Endothelial cell (in vitro differentiated cells): ENCODE measurements around the gene FOXR1. TPM values are rescaled to one million over a fixed set of nuclear protein-coding genes. Genes with fewer than 3 reads are reported as not detected.

Experiments
- DNase-seq: peaks from one replicate; pipeline ENCODE4 v3.0.0; 2021; ENCODE audit warnings: low spot score
- H3K27ac Mint-ChIP-seq: one replicate; pipeline ENCODE4 v1.8.0; 2021; ENCODE audit warnings: mixed read lengths, inconsistent platforms; ENCODE audit not compliant: unreplicated experiment
- H3K27me3 Mint-ChIP-seq: one replicate; pipeline ENCODE4 v1.8.0; 2021; ENCODE audit warnings: mild to moderate bottlenecking, moderate library complexity, mixed read lengths, inconsistent platforms; ENCODE audit not compliant: unreplicated experiment
- H3K36me3 Mint-ChIP-seq: one replicate; pipeline ENCODE4 v1.8.0; 2021; ENCODE audit warnings: mild to moderate bottlenecking, low read depth, mixed read lengths, inconsistent platforms; ENCODE audit not compliant: unreplicated experiment
- H3K4me1 Mint-ChIP-seq: one replicate; pipeline ENCODE4 v1.8.0; 2021; ENCODE audit warnings: mild to moderate bottlenecking, mixed read lengths, inconsistent platforms; ENCODE audit not compliant: unreplicated experiment
- H3K4me3 Mint-ChIP-seq: one replicate; pipeline ENCODE4 v1.8.0; 2021; ENCODE audit warnings: mild to moderate bottlenecking, mixed read lengths, inconsistent platforms; ENCODE audit not compliant: unreplicated experiment
- H3K9me3 Mint-ChIP-seq: one replicate; pipeline ENCODE4 v1.8.0; 2021; ENCODE audit warnings: mixed read lengths, inconsistent platforms; ENCODE audit not compliant: unreplicated experiment
- total RNA-seq: library from RNA; stranded (reverse); fragmentation: NEBNext Ultra II Directional; extraction: Animal tissue kit (Norgen Biotek cat#: 25700); gene quantifications from one replicate; pipeline ENCODE4 v1.2.1, GENCODE V29; 2021; ENCODE audit not compliant: unreplicated experiment
- TF ChIP-seq, protein P1 (sequence below): fragments of 200-600 bp; sonication (generic); IDR thresholded peaks from one replicate; pipeline ENCODE4 v1.5.0; 2021; ENCODE audit warnings: antibody characterized with exemption; ENCODE audit not compliant: unreplicated experiment

The FOXR1 gene
- total RNA-seq, 1 donor from 2014 or later: not detected

DNA sequence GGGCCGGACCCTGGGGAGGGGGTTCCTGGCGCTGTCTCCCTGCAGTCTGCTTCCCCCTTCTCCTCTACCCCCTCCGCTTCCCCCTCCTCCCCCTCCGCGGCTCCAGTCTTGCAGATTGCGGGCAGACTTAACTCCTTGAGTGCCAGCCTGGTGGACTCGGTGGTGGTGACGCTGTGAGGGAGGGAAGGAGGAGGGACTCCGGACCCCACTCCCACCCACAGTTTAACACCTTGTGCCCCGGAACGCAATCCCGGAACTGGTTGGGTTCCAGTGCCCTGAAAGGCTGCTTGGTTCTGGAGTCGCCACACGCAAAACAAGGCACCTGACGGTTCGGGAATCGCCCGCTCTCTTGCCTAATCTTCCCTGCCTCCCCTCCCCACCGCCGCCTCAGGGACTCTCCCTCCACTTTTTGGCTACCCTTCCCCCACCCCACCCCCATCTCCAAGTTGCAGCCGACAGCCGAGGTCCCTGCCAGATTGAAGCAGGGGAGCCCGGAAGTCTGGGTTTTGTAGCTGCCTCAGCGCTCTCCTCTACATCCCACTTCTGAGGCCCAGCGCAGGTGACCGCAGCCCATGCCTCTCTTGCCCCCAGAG, 42.0 kb upstream of the FOXR1 start:
- peaks cover 10% of the 10 kb centered on the region for H3K27me3 Mint-ChIP-seq
- H3K4me3 Mint-ChIP-seq: peak overlapping the region; percentile 81
- no peaks in the 10 kb centered on the region for H3K9me3 Mint-ChIP-seq
- peaks cover 3% of the 10 kb centered on the region for H3K36me3 Mint-ChIP-seq
- peaks cover 27% of the 10 kb centered on the region for H3K4me1 Mint-ChIP-seq
- H3K27ac Mint-ChIP-seq: no peak overlapping the region
- TF ChIP-seq, protein P1, sequence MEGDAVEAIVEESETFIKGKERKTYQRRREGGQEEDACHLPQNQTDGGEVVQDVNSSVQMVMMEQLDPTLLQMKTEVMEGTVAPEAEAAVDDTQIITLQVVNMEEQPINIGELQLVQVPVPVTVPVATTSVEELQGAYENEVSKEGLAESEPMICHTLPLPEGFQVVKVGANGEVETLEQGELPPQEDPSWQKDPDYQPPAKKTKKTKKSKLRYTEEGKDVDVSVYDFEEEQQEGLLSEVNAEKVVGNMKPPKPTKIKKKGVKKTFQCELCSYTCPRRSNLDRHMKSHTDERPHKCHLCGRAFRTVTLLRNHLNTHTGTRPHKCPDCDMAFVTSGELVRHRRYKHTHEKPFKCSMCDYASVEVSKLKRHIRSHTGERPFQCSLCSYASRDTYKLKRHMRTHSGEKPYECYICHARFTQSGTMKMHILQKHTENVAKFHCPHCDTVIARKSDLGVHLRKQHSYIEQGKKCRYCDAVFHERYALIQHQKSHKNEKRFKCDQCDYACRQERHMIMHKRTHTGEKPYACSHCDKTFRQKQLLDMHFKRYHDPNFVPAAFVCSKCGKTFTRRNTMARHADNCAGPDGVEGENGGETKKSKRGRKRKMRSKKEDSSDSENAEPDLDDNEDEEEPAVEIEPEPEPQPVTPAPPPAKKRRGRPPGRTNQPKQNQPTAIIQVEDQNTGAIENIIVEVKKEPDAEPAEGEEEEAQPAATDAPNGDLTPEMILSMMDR: no peak
- DNase-seq: peak; percentile 71

DNA sequence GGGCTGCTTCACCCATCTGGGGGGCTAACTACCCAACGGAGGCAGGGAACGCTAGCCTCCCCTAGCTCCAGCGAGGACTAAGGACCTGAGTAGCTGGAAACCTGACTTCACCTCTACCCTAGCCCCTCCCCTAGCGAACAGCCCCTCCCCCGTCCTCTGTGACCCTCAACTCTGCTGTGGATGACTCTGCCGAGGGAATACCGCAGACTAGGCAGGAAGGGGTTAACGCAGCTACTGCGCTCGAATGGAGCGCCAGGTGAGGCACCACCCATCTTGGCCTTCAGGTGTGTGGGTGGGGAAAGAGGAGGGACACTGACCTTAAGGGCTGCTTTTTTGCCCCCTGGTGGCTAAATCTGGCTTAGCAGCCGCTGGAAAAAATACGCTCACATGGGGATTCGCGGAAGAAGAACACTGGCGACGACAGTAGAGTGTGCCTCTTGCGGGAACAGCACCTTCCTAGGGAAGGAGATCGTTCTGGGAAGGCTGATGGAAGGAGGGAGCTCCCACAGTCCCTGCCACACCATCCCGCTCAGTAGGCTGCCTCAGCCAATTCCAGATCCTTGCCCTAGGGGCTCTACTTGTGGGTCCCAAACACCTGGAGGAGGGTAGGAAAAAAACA, 41.4 kb upstream of the FOXR1 start:
- H3K4me1 Mint-ChIP-seq: peaks cover 26% of the 10 kb centered on the region
- DNase-seq: peak; percentile 83
- H3K27me3 Mint-ChIP-seq: peaks cover 10% of the 10 kb centered on the region
- H3K9me3 Mint-ChIP-seq: no peaks in the 10 kb centered on the region
- TF ChIP-seq, protein P1: peak; percentile 97
- peaks cover 3% of the 10 kb centered on the region for H3K36me3 Mint-ChIP-seq
- peak overlapping the region; percentile 81 for H3K4me3 Mint-ChIP-seq
- H3K27ac Mint-ChIP-seq: no peak overlapping the region

DNA sequence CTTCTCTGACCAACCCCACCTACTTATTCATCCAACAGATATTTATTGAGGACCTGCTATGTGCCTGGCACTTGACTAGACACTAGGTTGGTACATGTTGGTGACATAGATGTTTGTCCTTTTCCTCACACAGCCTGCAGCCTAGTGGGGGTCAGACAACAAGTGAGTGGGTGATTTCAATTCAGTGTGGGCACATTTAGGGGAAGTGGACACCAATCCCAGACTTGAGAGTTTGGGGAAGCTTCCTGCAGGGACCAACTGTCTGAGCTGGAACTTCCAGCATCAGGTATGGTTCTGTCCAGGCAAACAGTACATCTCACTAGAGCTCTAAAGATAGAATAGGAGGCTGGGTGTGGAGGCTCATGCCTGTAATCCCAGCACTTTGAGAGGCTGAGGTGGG, 40.0 kb upstream of the FOXR1 start:
- DNase-seq: no peak
- Mint-ChIP-seq H3K36me3 (no peaks in the 10 kb centered on the region), H3K27ac (no peak overlapping the region), H3K27me3 (peaks cover 8% of the 10 kb centered on the region), H3K4me3 (no peak overlapping the region), H3K9me3 (no peaks in the 10 kb centered on the region), H3K4me1 (peaks cover 21% of the 10 kb centered on the region)
- TF ChIP-seq, protein P1: no peak

DNA sequence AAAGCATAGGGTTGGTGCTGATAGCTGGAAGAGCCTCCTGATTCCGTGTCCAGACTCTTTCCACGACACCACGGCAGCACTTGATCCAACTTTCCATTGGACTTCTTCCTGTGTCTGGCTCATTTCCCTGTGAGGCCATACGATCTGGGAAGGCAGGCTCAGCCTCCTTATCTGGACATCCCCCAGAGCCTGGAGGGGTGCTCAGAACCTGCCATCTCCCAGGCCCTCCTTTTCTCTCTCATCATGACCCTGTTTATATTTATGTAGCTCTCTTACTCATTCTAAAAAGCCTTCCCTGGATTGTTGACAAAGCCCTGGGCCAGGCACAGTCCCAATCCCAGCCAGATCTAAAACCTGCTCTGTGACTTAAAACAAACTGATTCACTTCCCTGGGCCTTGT, 38.1 kb upstream of the FOXR1 start:
- H3K9me3 Mint-ChIP-seq: no peaks in the 10 kb centered on the region
- TF ChIP-seq, protein P1: no peak
- H3K36me3 Mint-ChIP-seq: no peaks in the 10 kb centered on the region
- DNase-seq: no peak
- no peak overlapping the region for H3K27ac Mint-ChIP-seq
- H3K27me3 Mint-ChIP-seq: peaks cover 4% of the 10 kb centered on the region
- peaks cover 15% of the 10 kb centered on the region for H3K4me1 Mint-ChIP-seq
- no peak overlapping the region for H3K4me3 Mint-ChIP-seq

DNA sequence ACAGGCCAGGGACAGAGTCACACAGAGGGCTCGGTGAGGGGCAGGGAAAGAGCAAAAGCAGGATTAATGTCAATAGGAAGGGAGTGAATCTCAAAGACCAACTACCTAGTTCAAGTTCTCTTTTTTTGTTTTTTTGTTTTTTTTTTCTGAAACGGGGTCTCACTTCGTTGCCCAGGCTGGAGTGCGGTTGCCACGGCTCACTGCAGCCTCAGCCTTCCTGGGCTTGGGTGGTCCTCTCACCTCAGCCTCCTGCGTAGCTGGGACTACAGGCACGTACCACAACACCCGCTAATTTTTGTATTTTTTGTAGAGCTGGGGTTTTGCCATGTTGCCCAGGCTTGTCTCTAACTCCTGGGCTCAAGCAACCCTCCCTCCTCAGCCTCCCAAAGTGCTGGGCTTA, 36.2 kb upstream of the FOXR1 start:
- Mint-ChIP-seq H3K9me3 (no peaks in the 10 kb centered on the region), H3K4me1 (peaks cover 26% of the 10 kb centered on the region), H3K27me3 (peaks cover 9% of the 10 kb centered on the region), H3K36me3 (no peaks in the 10 kb centered on the region), H3K27ac (no peak overlapping the region), H3K4me3 (peak overlapping the region; percentile 37)
- DNase-seq: no peak
- TF ChIP-seq, protein P1: no peak
